ENCODE measurements around the gene WDR90. TPM values are rescaled to one million over a fixed set of nuclear protein-coding genes. Genes with fewer than 3 reads are reported as not detected.
A peak's percentile ranks its signal among the peaks of the same experiment; 100 is the strongest.

Gene WDR90
- total RNA-seq, 1 experiment from 2014 or later, result 118 TPM

GRCh38 chr16:715477-716199 lies 66.5 kb downstream of the WDR90 start:
- peaks cover 55% of the 10 kb centered on the region for H3K4me1 ChIP-seq (replicated peaks; ENCODE audit: insufficient read depth)
- peak overlapping the region; percentile 81 for H3K4me3 ChIP-seq
- ChIA-PET CTCF (interaction anchor here (0.6 kb wide), 2 partner anchors 43 to 581 kb away, joined by 3 read pairs; no protein-coding TSS in a partner anchor), POLR2A (ENCODE audit: unreplicated experiment) (interaction anchor here (0.7 to 1.5 kb wide), 4 partner anchors 10 to 93 kb away, joined by 3 to 26 read pairs (median 14); partner anchors contain the start of genes CCDC78, CHTF18 and RPUSD1)
- no peaks in the 10 kb centered on the region for H3K9me2 ChIP-seq (ENCODE audit: insufficient read depth)
- no peak overlapping the region for H3K27ac ChIP-seq
- TF ChIP-seq CTCF (conservative IDR thresholded peaks at IDR 0.05), result no peak; the same call in 1 of the 2 replicates
- TF ChIP-seq EZH2 (IDR thresholded peaks at IDR 0.05; ENCODE audit: low read depth), result no peak
- H3K27me3 ChIP-seq (ENCODE audit: insufficient read depth, low read depth), result peaks cover 7% of the 10 kb centered on the region; the same call in 1 of the 2 replicates
- intact Hi-C loops (cut with micrococcal nuclease; ENCODE audit: unreplicated experiment), result no loop called here
- peak overlapping the region; percentile 85 for H3K4me2 ChIP-seq
- H3F3A ChIP-seq (ENCODE audit: insufficient read depth, low read depth), result peaks cover 44% of the 10 kb centered on the region
- peaks cover 4% of the 10 kb centered on the region; the same call in 1 of the 2 replicates for H3K79me2 ChIP-seq (ENCODE audit: low read depth)
- H2AFZ ChIP-seq, result 0 out of 2 replicates have a peak overlapping the region, but pooled peaks have one; percentile 33
- H3K36me3 ChIP-seq (ENCODE audit: low read depth), result no peaks in the 10 kb centered on the region
- H4K20me1 ChIP-seq (ENCODE audit: insufficient read depth), result peaks cover 12% of the 10 kb centered on the region; the same call in 1 of the 2 replicates
- BruUV-seq (replicated peaks), result no TSS peak
- no peaks in the 10 kb centered on the region for H3K9me3 ChIP-seq (ENCODE audit: insufficient read depth, low read depth)
- DNase-seq, result peak in 1 of 2 experiments; percentile 45

DNA sequence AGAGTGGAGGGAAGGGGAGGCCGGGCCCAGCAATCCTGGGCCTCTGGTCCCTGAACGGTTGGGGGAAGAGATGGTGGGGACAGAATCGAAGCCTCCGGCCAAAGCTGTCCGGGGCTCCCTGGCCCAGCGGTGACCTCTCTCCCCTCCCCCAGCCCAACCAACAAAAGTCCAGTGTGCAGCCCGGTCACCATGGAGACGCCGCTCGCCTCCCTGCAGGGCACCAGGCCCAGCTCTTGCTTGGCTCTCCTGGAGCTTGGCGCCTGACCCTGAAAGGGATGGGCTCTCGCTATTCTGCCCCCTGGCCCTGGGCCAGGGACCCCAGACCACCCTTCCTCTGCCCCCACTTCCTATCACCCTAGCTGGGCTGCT lies 67.0 kb downstream of the WDR90 start:
- 0 out of 2 replicates have a peak overlapping the region, but pooled peaks have one; percentile 33 for H2AFZ ChIP-seq
- H3K36me3 ChIP-seq (ENCODE audit: low read depth), result no peaks in the 10 kb centered on the region
- no TSS peak for BruUV-seq (replicated peaks)
- peaks cover 4% of the 10 kb centered on the region; the same call in 1 of the 2 replicates for H3K79me2 ChIP-seq (ENCODE audit: low read depth)
- peaks cover 12% of the 10 kb centered on the region; the same call in 1 of the 2 replicates for H4K20me1 ChIP-seq (ENCODE audit: insufficient read depth)
- ChIA-PET CTCF (interaction anchor here (0.6 kb wide), 2 partner anchors 43 to 581 kb away, joined by 3 read pairs; no protein-coding TSS in a partner anchor), POLR2A (ENCODE audit: unreplicated experiment) (interaction anchor here (1.5 kb wide), 1 partner anchor 12 kb away, joined by 26 read pairs; no protein-coding TSS in a partner anchor)
- H3K9me2 ChIP-seq (ENCODE audit: insufficient read depth), result no peaks in the 10 kb centered on the region
- peak; percentile 56 for DNase-seq
- H3K4me2 ChIP-seq, result peak overlapping the region; percentile 85
- H3K9me3 ChIP-seq (ENCODE audit: insufficient read depth, low read depth), result no peaks in the 10 kb centered on the region
- TF ChIP-seq CTCF (conservative IDR thresholded peaks at IDR 0.05) (no peak), EZH2 (IDR thresholded peaks at IDR 0.05; ENCODE audit: low read depth) (no peak)
- peaks cover 2% of the 10 kb centered on the region; the same call in 1 of the 2 replicates for H3K27me3 ChIP-seq (ENCODE audit: insufficient read depth, low read depth)
- H3K4me1 ChIP-seq (replicated peaks; ENCODE audit: insufficient read depth), result peaks cover 53% of the 10 kb centered on the region
- peak overlapping the region; percentile 81 for H3K4me3 ChIP-seq
- no peak overlapping the region for H3K27ac ChIP-seq
- peaks cover 46% of the 10 kb centered on the region for H3F3A ChIP-seq (ENCODE audit: insufficient read depth, low read depth)
- intact Hi-C loops (cut with micrococcal nuclease; ENCODE audit: unreplicated experiment), result no loop called here

GRCh38 chr16:716768-717325 lies 67.7 kb downstream of the WDR90 start:
- Histone ChIP-seq H3K4me2 (peak overlapping the region; percentile 85), H3K79me2 (ENCODE audit: low read depth) (peaks cover 6% of the 10 kb centered on the region), H3K36me3 (ENCODE audit: low read depth) (no peaks in the 10 kb centered on the region), H3K9me2 (ENCODE audit: insufficient read depth) (no peaks in the 10 kb centered on the region), H2AFZ (no peak overlapping the region), H3K9me3 (ENCODE audit: insufficient read depth, low read depth) (no peaks in the 10 kb centered on the region), H3F3A (ENCODE audit: insufficient read depth, low read depth) (peaks cover 51% of the 10 kb centered on the region), H3K4me1 (replicated peaks; ENCODE audit: insufficient read depth) (peaks cover 50% of the 10 kb centered on the region), H3K27ac (no peak overlapping the region), H4K20me1 (ENCODE audit: insufficient read depth) (peaks cover 12% of the 10 kb centered on the region; the same call in 1 of the 2 replicates), H3K4me3 (peak overlapping the region; percentile 81; the same call in 1 of the 2 replicates), H3K27me3 (ENCODE audit: insufficient read depth, low read depth) (no peaks in the 10 kb centered on the region)
- no TSS peak for BruUV-seq (replicated peaks)
- intact Hi-C loops (cut with micrococcal nuclease; ENCODE audit: unreplicated experiment), result no loop called here
- CTCF ChIA-PET, result no interaction called here
- TF ChIP-seq CTCF (conservative IDR thresholded peaks at IDR 0.05) (no peak), EZH2 (IDR thresholded peaks at IDR 0.05; ENCODE audit: low read depth) (no peak)
- DNase-seq, result no peak
- POLR2A ChIA-PET (ENCODE audit: unreplicated experiment), result interaction anchor here (1.5 kb wide), 1 partner anchor 11 kb away, joined by 26 read pairs; no protein-coding TSS in a partner anchor
